C1 segment of cervical spinal cord (tissue), 14 donors: ENCODE data around the gene SH3TC1.

Experiments used
- DNase-seq, 14 donors: peaks; one replicate each; lab custom pipeline; 2025; lab: John Stamatoyannopoulos, UW

SH3TC1 gene

GRCh38 chr4:8241895-8242696 lies 43.0 kb downstream of the SH3TC1 start:
- peak in 13 of 14 donors; percentile 7 to 85 (median 60) for DNase-seq

- no peak for DNase-seq
These were observed 43.9 kb downstream of the SH3TC1 start for GRCh38 chr4:8242782-8243560.

GRCh38 chr4:8244001-8244757 lies 45.1 kb downstream of the SH3TC1 start:
- DNase-seq: no peak

GRCh38 chr4:8244931-8245460 lies 45.9 kb downstream of the SH3TC1 start:
- DNase-seq: no peak

- no peak for DNase-seq
These were observed 47.1 kb downstream of the SH3TC1 start for GRCh38 chr4:8245884-8246833.

GRCh38 chr4:8247047-8247930 lies 48.2 kb downstream of the SH3TC1 start:
- no peak for DNase-seq

- no peak for DNase-seq
These were observed 49.0 kb downstream of the SH3TC1 start for GRCh38 chr4:8248091-8248490.

- DNase-seq: no peak
These were observed 51.1 kb downstream of the SH3TC1 start for GRCh38 chr4:8250227-8250626.

- DNase-seq: no peak
These were observed 51.5 kb downstream of the SH3TC1 start for GRCh38 chr4:8250637-8251036.

GRCh38 chr4:8251110-8251883 lies 52.2 kb downstream of the SH3TC1 start:
- no peak for DNase-seq

- no peak for DNase-seq
These were observed 53.4 kb downstream of the SH3TC1 start for GRCh38 chr4:8252301-8253173.

GRCh38 chr4:8254076-8254475 lies 55.0 kb downstream of the SH3TC1 start:
- no peak for DNase-seq

GRCh38 chr4:8255698-8256441 lies 56.8 kb downstream of the SH3TC1 start:
- DNase-seq: no peak

GRCh38 chr4:8257854-8258253 lies 58.8 kb downstream of the SH3TC1 start:
- no peak for DNase-seq

GRCh38 chr4:8258552-8259212 lies 59.6 kb downstream of the SH3TC1 start:
- no peak for DNase-seq

GRCh38 chr4:8259743-8260430 lies 60.8 kb downstream of the SH3TC1 start:
- DNase-seq: no peak
